Liver (tissue), 9 donors: ENCODE results near the gene ZNF408. TPM values are rescaled to one million over a fixed set of nuclear protein-coding genes. Genes with fewer than 3 reads are reported as not detected.

Experiments
- DNase-seq: peaks from one replicate; pipeline ENCODE4 v3.0.0-alpha.2; 2017; ENCODE audit warnings: low spot score
- H3K27ac ChIP-seq, 2 donors: one replicate each; pipeline ENCODE4 v1.7.0; 2013; ENCODE audit warnings: inconsistent platforms in 2 of 2, low read length in 2 of 2, control low read depth in 1 of 2, low read depth in 1 of 2, mild to moderate bottlenecking in 1 of 2
- H3K27me3 ChIP-seq, 4 donors: one replicate each; pipeline versions ENCODE4 v1.6.1 to v1.7.0; 2013; ENCODE audit warnings: low read length in 3 of 4, inconsistent platforms in 1 of 4, mild to moderate bottlenecking in 1 of 4, moderate library complexity in 1 of 4; ENCODE audit not compliant: control insufficient read depth in 4 of 4, insufficient read depth in 4 of 4
- H3K36me3 ChIP-seq, 4 donors: one replicate each; pipeline versions ENCODE4 v1.6.1 to v1.7.0; 2013; ENCODE audit warnings: low read length in 3 of 4, mild to moderate bottlenecking in 3 of 4, low read depth in 1 of 4, moderate library complexity in 1 of 4; ENCODE audit not compliant: control insufficient read depth in 4 of 4, insufficient read depth in 3 of 4
- H3K4me1 ChIP-seq, 4 donors: one replicate each; pipeline versions ENCODE4 v1.6.1 to v1.7.0; 2013; ENCODE audit warnings: low read length in 3 of 4, mild to moderate bottlenecking in 3 of 4, moderate library complexity in 1 of 4; ENCODE audit not compliant: control insufficient read depth in 4 of 4, insufficient read depth in 4 of 4
- H3K4me3 ChIP-seq, 3 donors: one replicate each; pipeline versions ENCODE4 v1.6.1 to v1.7.0; 2013; ENCODE audit warnings: low read length in 3 of 3, control low read depth in 1 of 3, low read depth in 1 of 3, mild to moderate bottlenecking in 1 of 3
- H3K9ac ChIP-seq, 2 donors: one replicate each; pipeline ENCODE4 v1.7.0; 2013; ENCODE audit warnings: low read length in 2 of 2, mild to moderate bottlenecking in 2 of 2, moderate library complexity in 2 of 2, control low read depth in 1 of 2, low read depth in 1 of 2
- H3K9me3 ChIP-seq, 4 donors: one replicate each; pipeline versions ENCODE4 v1.6.1 to v1.7.0; 2013; ENCODE audit warnings: low read length in 3 of 4; ENCODE audit not compliant: control insufficient read depth in 4 of 4
- CTCF ChIP-seq: fragments of 150-350 bp; IDR thresholded peaks from 2 replicates; pipeline ENCODE4 v1.5.1; 2017; ENCODE audit warnings: improper control_type of control experiment, low read depth, low read length; ENCODE audit not compliant: missing input control
- HNF4A ChIP-seq, 2 donors: conservative IDR thresholded peaks; 2 replicates each; pipeline ENCODE4 v1.6.1; 2016; ENCODE audit warnings: antibody characterized with exemption in 2 of 2, mild to moderate bottlenecking in 2 of 2
- HNF4G ChIP-seq: IDR thresholded peaks from 2 replicates; pipeline ENCODE4 v1.6.1; 2016; ENCODE audit warnings: antibody characterized with exemption
- JUND ChIP-seq, 2 donors: IDR thresholded peaks; 2 replicates each; pipeline ENCODE4 v1.6.1; 2016; ENCODE audit warnings: antibody characterized with exemption in 2 of 2
- NR2F2 ChIP-seq: IDR thresholded peaks from 2 replicates; pipeline ENCODE4 v1.6.1; 2016; ENCODE audit warnings: antibody characterized with exemption
- RXRA ChIP-seq, 2 donors: IDR thresholded peaks; 2 replicates each; pipeline ENCODE4 v1.6.1; 2017 to 2018; ENCODE audit warnings: antibody characterized with exemption in 2 of 2, mild to moderate bottlenecking in 1 of 2
- TAF1 ChIP-seq: conservative IDR thresholded peaks from 2 replicates; pipeline ENCODE4 v1.6.1; 2016; ENCODE audit warnings: antibody characterized with exemption, mild to moderate bottlenecking
- ZBTB33 ChIP-seq: IDR thresholded peaks from 2 replicates; pipeline ENCODE4 v1.6.1; 2016; ENCODE audit warnings: antibody characterized with exemption
- WGBS: extraction: QIAGEN DNeasy Blood & Tissue Kit; methylation state at CpG from one replicate; pipeline ENCODE4 v1.1.7; 2013; 5-methylcytosine and 5-hydroxymethylcytosine counted together
- polyA plus RNA-seq, 2 donors: library from polyadenylated mRNA; stranded (reverse) in 1 of 2; unstranded in 1 of 2; fragments of 200-250 nt in 1 of 2; fragments of >200 nt in 1 of 2; fragmentation: Nextera tagmentation in 1 of 2; extraction: Ambion mirVana in 1 of 2; gene quantifications; one replicate each; pipeline versions ENCODE4 v1.2.1 to v1.2.3, GENCODE V29; 2013 to 2015
- total RNA-seq, 2 donors: library from RNA; depleted of rRNA; stranded (reverse); fragments of >200 nt; gene quantifications; one replicate each; pipeline ENCODE4 v1.2.3, GENCODE V29; 2014
- TF ChIP-seq, protein P1 (sequence below): IDR thresholded peaks from 2 replicates; pipeline ENCODE4 v1.6.1; 2016; ENCODE audit warnings: antibody characterized with exemption
- donor health status: healthy.
- donor health status: healthy.
- donor health status: healthy.
- donor health status: healthy.
- donor health status: healthy.

The ZNF408 gene
- total and polyA plus RNA-seq, 4 donors: 3.4 to 8.4 (median 5.5) TPM

- H3K27ac ChIP-seq: peak overlapping the region; percentile 2
- H3K27me3 ChIP-seq: no peaks in the 10 kb centered on the region
- H3K9ac ChIP-seq: no peak overlapping the region
- H3K36me3 ChIP-seq: peaks cover 14 to 31% (median 22%) of the 10 kb centered on the region in 4 donors
- H3K4me1 ChIP-seq: peaks cover 8 to 53% (median 37%) of the 10 kb centered on the region in 4 donors
- WGBS: 69% methylated on average over 2 of the region's 2 CpGs
- TF ChIP-seq HNF4A (conservative IDR thresholded peaks at IDR 0.05): no peak
- no peak for TF ChIP-seq JUND (IDR thresholded peaks at IDR 0.05)
- TF ChIP-seq RXRA (IDR thresholded peaks at IDR 0.05): no peak
- TF ChIP-seq, protein P1, sequence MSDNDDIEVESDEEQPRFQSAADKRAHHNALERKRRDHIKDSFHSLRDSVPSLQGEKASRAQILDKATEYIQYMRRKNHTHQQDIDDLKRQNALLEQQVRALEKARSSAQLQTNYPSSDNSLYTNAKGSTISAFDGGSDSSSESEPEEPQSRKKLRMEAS: no peak
- H3K4me3 ChIP-seq: no peak overlapping the region
- H3K9me3 ChIP-seq: no peaks in the 10 kb centered on the region
- DNase-seq: no peak
Observed at GRCh38 chr11:46697723-46698122, 3.1 kb upstream of the ZNF408 start.

DNA sequence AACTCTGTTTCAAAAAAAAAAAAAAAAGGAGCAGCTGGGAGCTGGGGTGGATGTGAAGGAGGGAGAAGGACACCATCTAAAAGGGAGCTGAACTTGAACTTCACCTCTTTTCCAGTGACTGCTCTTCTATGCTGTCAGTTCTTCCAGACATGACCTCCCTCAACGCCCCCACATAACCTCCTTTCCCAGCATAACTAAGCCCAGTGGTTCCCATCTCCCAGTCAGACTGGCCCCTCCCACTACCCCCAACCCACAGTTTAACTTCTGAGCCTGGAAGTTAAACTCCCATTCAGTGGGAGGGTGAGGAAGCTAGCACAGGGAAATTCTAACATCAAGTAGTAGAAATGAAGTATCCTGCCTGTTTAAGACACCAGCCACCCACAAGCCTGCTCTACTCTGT, 2.2 kb upstream of the ZNF408 start:
- DNase-seq: no peak
- Histone ChIP-seq H3K27ac (peak overlapping the region in 1 of 2 donors; percentile 94), H3K27me3 (no peaks in the 10 kb centered on the region), H3K36me3 (peaks cover 14 to 33% (median 28%) of the 10 kb centered on the region in 4 donors), H3K9ac (no peak overlapping the region), H3K4me1 (peaks cover 8 to 59% (median 41%) of the 10 kb centered on the region in 4 donors), H3K4me3 (no peak overlapping the region), H3K9me3 (no peaks in the 10 kb centered on the region)
- TF ChIP-seq, protein P1: no peak
- TF ChIP-seq JUND (IDR thresholded peaks at IDR 0.05) (no peak), CTCF (no peak), TAF1 (no peak)
- 78% methylated on average over 1 of the region's 1 CpG for WGBS

DNA sequence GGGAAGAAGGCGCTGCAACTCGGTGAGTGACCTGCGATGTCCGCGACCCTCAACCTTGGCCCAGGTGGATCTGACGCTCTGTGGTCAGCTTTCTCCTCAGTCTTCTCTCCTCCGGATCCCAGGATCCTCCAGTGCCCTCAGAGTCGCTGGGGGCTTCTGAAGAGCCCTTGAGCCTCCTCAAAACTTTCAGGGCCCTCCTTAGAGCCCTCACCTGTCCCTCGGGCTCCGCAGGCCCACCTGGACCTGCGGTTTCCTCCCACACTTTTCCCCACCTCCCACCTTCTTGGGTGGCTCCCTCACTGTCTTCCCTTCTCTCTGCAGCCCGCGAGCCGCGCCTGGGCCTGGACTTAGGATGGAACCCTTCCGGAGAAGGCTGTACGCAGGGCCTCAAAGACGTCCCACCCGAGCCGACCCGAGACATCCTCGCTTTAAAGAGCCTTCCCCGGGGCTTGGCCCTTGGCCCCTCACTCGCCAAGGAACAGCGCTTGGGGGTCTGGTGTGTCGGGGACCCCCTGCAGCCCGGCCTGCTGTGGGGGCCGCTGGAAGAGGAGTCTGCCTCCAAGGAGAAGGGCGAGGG, 335 bp downstream of the ZNF408 start:
- H3K9ac ChIP-seq: peak overlapping the region; percentile 58 to 65
- DNase-seq: no peak
- peaks cover 8 to 52% (median 38%) of the 10 kb centered on the region in 4 donors for H3K4me1 ChIP-seq
- no peaks in the 10 kb centered on the region for H3K27me3 ChIP-seq
- TF ChIP-seq ZBTB33 (no peak), NR2F2 (no peak), HNF4G (no peak)
- no peaks in the 10 kb centered on the region for H3K9me3 ChIP-seq
- under 1% methylated on average over 29 of the region's 29 CpGs for WGBS
- peaks cover 12 to 36% (median 30%) of the 10 kb centered on the region in 4 donors for H3K36me3 ChIP-seq
- peak overlapping the region; percentile 85 for H3K27ac ChIP-seq
- peak overlapping the region; percentile 85 to 98 (median 93) for H3K4me3 ChIP-seq
